COLO668 (cell line): Measurements from ENCODE around the gene ATP6V1C2.
"Not testable (repeated sequence)": the region's sequence is repeated elsewhere in the genome, so short reads cannot be mapped to it uniquely, and the experiment has no call there.

ENCODE experiments used
- DNase-seq: peaks from one replicate; lab custom pipeline; 2025; ENCODE audit not compliant: unreplicated experiment; lab: John Stamatoyannopoulos, UW

The ATP6V1C2 gene

GRCh38 chr2:10765914-10766313, 44.5 kb downstream of the ATP6V1C2 start:
- DNase-seq = no peak

- no peak for DNase-seq
Observed at GRCh38 chr2:10768063-10768507, 46.7 kb downstream of the ATP6V1C2 start.

GRCh38 chr2:10770956-10771750, 49.7 kb downstream of the ATP6V1C2 start:
- DNase-seq = no peak

- no peak for DNase-seq
Observed at GRCh38 chr2:10771786-10772185, 50.4 kb downstream of the ATP6V1C2 start.

- DNase-seq = no peak
Observed at GRCh38 chr2:10772201-10772867, 50.9 kb downstream of the ATP6V1C2 start.

- DNase-seq = no peak
Observed at GRCh38 chr2:10772868-10773215, 51.4 kb downstream of the ATP6V1C2 start.

GRCh38 chr2:10773821-10774341, 52.5 kb downstream of the ATP6V1C2 start:
- DNase-seq = no peak

- DNase-seq = no peak
Observed at GRCh38 chr2:10774394-10774793, 53.0 kb downstream of the ATP6V1C2 start.

- no peak for DNase-seq
Observed at GRCh38 chr2:10775021-10775780, 53.8 kb downstream of the ATP6V1C2 start.

GRCh38 chr2:10775831-10776230, 54.4 kb downstream of the ATP6V1C2 start:
- DNase-seq = no peak

GRCh38 chr2:10776231-10776977, 55.0 kb downstream of the ATP6V1C2 start:
- no peak for DNase-seq

GRCh38 chr2:10777111-10777841, 55.8 kb downstream of the ATP6V1C2 start:
- no peak for DNase-seq

- no peak for DNase-seq
Observed at GRCh38 chr2:10777842-10778723, 56.7 kb downstream of the ATP6V1C2 start.

- no peak for DNase-seq
Observed at GRCh38 chr2:10778724-10779115, 57.3 kb downstream of the ATP6V1C2 start.

GRCh38 chr2:10779776-10780490, 58.5 kb downstream of the ATP6V1C2 start:
- DNase-seq = no peak

GRCh38 chr2:10780491-10780820, 59.0 kb downstream of the ATP6V1C2 start:
- no peak for DNase-seq

- DNase-seq = not testable (repeated sequence)
Observed at GRCh38 chr2:10780821-10781220, 59.4 kb downstream of the ATP6V1C2 start.

GRCh38 chr2:10781746-10782145, 60.3 kb downstream of the ATP6V1C2 start:
- DNase-seq = no peak

GRCh38 chr2:10783421-10783820, 62.0 kb downstream of the ATP6V1C2 start:
- DNase-seq = no peak
